ENCODE results near the gene HPS1. TPM values are rescaled to one million over a fixed set of nuclear protein-coding genes. Genes with fewer than 3 reads are reported as not detected.

The HPS1 gene
- total RNA-seq = 10 to 100 TPM; 39.0 to 56.7 (median 48.5) TPM

GRCh38 chr10:98446661-98447221 is at the start of gene HPS1:
TSS of gene HPS1 (minus strand) at chr10:98446935. CDS start at chr10:98443240, 3,695 bp downstream.
- ATAC-seq (ENCODE audit: low FRiP score) (peak; percentile 85), DNase-seq (ENCODE audit: low spot score) (peak; percentile 44)
- no peak for TF ChIP-seq CTCF (IDR thresholded peaks at IDR 0.05)

- DNase-seq (ENCODE audit: low spot score) (no peak), ATAC-seq (ENCODE audit: low FRiP score) (no peak)
- TF ChIP-seq CTCF (IDR thresholded peaks at IDR 0.05) = no peak
Observed at GRCh38 chr10:98492763-98493162, 46.0 kb upstream of the HPS1 start.

- DNase-seq (ENCODE audit: low spot score) = no peak
- ATAC-seq (ENCODE audit: low FRiP score) = no peak
- TF ChIP-seq CTCF (IDR thresholded peaks at IDR 0.05) = no peak
Observed at GRCh38 chr10:98489561-98490481, 43.1 kb upstream of the HPS1 start.

- DNase-seq (ENCODE audit: low spot score) (no peak), ATAC-seq (ENCODE audit: low FRiP score) (no peak)
- no peak for TF ChIP-seq CTCF (IDR thresholded peaks at IDR 0.05)
Observed at GRCh38 chr10:98488669-98489430, 42.1 kb upstream of the HPS1 start.

GRCh38 chr10:98487649-98488048 is 40.9 kb upstream of the HPS1 start:
- DNase-seq (ENCODE audit: low spot score) (no peak), ATAC-seq (ENCODE audit: low FRiP score) (no peak)
- TF ChIP-seq CTCF (IDR thresholded peaks at IDR 0.05) = no peak

GRCh38 chr10:98486421-98486820 is 39.7 kb upstream of the HPS1 start:
- no peak for ATAC-seq (ENCODE audit: low FRiP score)
- no peak for TF ChIP-seq CTCF (IDR thresholded peaks at IDR 0.05)
- no peak for DNase-seq (ENCODE audit: low spot score)
